HUDEP-2 (cell line): ENCODE data around the gene NCKIPSD.
A peak's percentile ranks its signal among the peaks of the same experiment; 100 is the strongest.

ENCODE experiments used
- DNase-seq, 76 experiments: peaks; one replicate each; lab custom pipeline; 2025; ENCODE audit not compliant: unreplicated experiment in 76 of 76; lab: John Stamatoyannopoulos, UW

Gene NCKIPSD

DNA sequence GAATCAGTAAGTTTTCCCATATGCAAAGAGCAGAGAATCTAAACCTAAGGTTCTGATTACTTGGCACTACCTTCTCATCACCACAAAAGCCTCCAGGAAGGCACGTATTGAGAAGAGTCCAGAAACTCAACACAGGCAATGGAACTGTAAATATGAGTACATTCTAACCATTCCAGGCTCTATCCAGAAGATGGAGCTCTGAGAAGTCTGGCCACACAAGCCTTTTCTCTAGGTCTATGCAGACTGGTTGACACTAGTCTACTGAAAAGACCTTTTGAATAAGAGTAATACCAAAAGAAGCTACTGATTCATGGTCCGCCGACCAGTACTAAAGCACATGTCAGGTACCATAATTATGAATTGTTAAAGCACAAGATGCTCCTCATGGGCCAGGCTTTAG, 12.2 kb upstream of the NCKIPSD start:
- DNase-seq = no peak

DNA sequence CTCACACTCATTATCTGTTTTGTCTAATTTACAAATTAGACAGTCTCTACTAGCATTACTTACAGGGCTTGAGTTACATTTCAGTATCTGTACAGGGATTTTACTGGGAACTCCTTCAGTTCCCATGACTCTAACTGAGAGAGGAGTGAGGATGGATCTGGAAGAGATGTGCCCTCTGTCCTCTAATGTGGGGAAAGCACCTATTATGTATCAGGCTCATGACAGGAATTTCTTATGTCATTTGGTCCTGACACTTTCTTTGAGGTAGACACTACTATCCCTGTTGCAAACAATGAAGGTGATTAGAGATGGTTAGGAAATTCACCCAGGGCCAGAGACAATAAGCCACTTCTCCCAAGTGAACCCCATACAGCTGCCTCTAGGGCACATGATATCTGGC, 10.9 kb upstream of the NCKIPSD start:
- no peak for DNase-seq

DNA sequence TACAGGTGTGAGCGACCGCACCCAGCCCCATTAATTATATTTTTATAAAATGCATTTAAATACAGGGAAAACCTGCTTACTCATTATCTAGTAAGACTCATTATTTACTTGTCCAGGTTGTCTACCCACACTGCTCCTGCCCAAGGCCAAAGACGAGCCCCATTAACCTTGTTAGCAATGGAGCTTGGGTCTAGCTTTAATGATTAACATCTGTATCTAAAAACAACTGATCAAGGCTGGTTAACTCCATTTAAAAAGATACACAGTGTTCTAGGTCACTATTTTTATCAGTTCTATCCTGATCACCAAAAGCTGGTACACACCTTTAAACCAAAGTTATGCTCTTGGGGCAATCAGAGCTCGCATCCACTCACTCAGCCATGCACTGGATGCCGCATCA, 10.4 kb upstream of the NCKIPSD start:
- DNase-seq = no peak

DNA sequence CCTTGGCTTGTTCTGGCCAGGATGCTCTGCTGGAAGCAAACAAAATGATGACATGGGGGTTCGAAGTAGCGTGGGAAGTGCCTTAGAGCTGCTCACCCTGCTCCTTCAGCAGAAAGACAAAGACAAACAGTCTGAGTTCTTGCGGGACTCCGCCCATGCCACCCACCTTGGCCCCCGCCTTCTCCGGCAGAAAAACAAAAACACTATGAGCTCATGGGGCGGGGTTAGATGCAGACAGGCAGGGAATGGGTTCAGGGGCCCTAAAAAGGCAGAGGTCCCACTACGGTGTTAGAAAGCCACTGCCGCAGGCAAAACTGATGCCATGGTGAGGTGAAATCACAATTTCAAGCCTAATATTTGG, 9.7 kb upstream of the NCKIPSD start:
- peak in 2 of 76 experiments; percentile 7 for DNase-seq

DNA sequence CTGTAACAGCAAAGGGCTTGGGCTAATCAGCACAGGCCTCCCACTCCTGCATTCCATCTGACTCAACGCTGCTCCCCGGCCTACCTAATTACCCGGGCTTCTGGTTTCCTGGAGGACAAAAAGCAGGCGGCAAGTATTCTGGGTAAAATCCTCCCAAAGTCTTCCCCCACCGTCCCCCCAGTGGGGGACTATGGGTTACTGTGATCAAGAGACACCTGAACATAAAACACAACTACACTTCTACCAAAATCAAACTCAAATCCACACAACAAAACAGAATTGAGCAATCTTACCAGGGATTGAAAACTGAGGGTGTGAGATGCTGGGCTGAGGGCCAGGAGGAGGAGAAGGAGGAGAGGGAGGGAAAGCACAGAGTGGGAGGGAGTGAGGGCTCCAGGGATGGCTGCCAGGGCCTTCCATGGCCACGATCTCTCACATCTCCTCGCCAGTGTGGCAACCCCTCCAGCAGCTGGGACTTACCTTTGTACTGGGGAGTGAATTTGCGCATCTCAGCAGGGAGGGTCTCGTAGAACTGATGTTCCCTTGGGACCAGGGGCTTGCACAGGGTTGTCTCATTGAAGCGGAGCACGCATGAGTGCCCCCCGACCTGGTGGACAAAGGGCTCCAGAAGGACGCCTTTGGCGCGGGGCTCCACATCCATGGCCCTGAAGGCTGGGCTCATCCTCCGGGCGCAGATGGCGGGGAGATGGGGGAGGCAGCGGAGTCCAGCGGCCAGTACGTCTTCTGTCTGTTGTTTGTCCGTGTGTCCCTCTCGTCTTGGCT, 9.1 kb upstream of the NCKIPSD start:
- DNase-seq = no peak

DNA sequence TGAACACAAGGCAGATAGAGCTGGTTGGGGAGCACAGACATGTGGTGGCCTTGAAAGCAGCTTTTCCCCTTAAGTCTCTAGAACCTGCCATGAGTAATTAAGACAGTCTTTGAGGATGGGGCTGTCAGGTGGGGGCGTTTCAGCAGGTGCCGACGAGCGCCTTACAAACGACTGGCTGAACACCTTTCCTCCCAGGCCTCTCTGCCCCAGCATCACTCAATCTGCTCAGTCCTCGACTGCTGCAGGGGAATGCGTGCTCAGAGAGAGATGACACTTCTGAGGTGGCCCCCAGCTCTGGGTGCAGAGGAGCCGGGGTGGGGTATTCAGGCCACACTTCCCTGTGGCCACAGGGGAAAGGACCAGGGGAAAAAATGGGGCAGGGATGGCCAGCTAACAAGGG, 8.1 kb upstream of the NCKIPSD start:
- DNase-seq = no peak

DNA sequence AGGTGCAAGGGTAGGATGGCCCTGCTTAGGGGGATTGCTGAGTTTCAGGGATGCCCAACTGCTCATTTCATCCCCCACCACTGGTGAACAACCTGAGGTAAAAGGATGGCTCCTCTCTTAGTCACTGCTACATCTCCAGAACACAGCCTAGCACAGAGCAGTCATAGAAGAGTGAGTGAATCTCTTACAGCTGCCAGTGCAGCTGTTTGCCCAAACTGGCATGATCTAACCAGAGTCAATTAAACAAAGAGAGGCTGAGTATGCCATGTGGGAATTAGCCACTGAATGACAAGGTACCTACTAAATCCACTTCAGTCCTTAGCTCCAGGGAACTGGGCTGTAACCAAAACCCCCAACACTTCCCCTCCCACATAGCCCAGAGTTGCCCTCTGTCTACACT, 6.8 kb upstream of the NCKIPSD start:
- no peak for DNase-seq

DNA sequence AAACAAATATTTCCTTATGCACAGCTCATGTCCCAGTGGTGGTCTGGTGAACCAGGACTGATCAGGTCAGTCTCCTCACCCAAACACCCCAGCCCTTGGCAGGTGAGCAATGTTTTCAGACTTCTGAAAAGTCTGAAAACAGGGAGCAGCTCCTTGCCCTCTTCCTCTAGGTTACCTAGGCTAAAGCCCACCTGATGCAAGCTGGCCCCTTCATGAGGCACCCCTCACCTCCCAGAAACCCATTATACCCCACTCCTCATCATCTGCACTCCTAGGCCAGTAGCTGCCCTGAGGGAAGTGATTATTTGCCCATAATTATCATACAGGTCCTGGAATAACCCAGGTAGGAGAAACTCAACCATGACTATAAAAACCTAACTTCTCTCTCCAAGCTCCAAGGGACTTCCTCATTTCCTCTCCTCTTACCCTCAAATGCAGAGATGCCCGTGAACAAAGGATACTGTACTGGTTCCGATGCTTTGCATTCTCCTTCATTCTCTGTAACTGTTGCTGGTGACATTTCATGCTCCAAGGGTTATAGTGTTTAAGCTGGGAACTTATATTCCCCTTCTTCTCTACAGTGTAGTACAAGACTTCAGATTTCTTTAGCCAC, 5.2 kb upstream of the NCKIPSD start:
- DNase-seq = no peak

DNA sequence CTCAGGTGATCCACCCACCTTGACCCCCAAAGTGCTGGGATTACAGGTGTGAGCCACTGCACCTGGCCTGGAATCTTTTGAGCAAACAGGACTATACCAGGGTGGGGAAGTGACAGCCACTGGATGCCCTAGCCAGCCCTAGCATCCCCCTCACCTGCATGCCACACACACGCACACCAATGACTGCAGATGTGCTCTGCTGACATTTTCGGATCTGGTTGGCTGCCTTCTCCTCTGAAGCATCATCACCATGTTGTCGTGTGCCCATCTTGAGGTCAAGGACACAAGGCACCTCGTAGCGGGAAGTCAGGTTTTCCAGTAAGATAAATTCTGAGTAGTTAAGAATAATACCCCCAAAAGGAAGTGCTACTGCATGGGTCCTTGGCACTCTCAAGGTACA, 3.7 kb upstream of the NCKIPSD start:
- no peak for DNase-seq

DNA sequence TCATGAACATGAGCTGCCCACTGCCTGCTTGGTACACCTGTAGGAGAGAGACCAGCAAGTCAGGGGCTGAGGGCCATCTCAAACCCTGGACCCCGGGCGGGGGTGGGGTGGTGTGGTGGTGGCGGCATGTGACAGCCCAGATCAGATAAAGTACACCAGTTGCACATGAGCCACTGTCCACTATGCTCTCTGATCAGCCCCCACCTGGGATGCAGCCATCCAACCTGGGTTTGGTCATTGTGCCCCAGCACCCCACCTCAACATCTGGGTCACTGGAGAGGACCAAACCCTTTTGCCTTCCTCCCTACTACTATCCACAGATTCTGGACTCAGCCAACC, 3.0 kb upstream of the NCKIPSD start:
- DNase-seq = no peak

DNA sequence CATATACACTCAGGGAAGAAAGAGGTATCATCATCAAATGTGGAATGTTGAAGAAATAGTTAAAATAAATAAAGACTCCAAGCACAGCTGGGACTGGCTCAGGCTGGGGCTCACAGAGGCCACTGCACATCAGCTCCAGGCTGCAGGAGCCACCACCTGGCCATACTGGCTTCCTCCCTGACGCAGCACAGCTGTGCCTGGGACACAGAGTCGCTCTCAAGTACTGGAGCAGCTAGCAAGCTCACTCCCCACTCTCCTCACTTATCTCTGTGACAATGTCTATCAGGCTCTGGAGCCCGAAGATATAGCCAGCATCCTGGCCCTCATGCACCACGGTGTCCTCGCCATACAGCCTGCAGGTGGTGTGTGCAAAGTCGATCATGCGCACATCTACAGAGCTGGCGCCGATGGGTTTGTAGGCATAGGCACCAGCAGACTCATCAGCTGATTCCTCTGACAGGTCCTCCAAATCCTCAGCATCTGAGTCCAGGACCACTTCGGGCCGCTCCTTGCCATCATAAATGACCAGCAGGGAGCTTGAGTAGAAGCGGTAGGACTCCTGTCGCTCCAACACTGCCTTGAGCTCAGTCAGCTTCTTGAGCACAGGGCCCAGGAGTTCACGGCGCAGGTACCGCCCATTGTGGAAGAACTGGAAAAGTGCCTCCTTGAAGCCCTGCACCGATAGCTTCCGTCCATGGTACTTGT, 2.5 kb upstream of the NCKIPSD start:
- DNase-seq = peak in 1 of 76 experiments; percentile 10

DNA sequence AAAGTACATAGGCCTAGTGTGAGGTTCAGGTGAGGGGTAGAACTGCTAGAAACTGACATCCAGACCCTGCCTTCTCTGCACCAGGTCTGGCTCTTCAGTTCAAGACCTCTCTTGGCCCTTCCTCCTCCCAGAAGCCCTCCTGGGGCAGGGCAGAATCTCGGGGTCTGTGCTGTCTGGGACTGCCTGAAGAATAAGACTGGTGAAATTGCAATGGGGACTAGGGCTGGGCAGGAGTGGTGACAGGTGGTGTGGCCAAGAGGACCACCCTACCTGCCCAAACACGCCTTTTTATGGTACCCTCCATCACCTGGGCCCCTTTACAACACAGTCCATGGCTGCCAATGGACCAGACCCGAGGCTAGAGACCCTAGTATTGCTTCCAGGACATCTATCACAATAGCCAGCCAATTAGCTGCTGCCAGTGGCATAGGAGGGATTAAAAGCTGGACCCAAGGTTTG, 1.5 kb upstream of the NCKIPSD start:
- no peak for DNase-seq

DNA sequence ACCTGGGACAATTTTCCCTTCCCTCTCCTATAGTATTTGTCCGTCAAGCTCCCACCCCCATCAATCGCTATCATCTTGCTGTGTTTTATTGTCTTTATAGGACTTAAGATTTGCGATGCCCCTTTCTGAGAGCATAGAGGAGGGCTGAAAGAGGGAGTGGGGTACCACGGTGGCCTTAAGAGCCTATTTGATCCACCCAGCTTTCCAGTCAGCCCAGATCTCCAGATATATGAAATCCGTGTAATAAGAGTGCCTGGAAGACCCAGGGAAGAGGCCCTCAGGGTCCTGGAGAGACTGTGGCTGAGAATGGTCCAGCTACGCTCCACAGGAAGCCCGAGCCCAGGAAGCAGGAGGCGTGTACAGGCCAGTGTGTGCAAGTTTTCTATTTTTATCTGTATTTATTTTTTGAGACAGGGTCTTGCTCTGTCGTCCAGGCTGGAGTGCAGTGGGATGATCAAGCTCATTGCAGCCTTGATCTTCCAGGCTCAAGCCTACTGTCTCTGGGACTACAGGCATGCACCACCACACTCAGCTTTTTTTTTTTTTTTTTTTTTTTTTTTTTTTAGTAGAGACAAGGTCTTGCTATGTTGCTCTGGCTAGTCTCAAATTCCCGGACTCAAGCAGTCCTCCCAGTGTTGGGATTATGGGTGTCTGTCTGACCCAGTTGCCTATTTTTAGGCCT, 964 bp upstream of the NCKIPSD start:
- no peak for DNase-seq

DNA sequence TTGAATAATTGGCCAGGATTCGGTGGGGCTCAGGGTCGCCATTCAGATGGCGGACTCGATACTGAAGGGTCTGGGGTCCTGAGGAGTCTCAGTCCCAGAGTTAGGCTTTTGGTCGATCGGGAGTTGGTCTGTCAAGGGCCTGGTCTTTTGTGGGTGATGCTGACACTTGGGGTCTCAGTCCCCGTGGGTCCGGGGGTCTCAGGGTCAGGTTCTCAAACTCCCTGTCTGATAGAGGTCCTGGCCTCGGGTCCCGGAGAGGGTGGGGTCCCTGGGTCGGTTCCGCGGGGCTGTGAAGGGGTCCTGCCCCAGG, 467 bp downstream of the NCKIPSD start:
- DNase-seq = no peak

DNA sequence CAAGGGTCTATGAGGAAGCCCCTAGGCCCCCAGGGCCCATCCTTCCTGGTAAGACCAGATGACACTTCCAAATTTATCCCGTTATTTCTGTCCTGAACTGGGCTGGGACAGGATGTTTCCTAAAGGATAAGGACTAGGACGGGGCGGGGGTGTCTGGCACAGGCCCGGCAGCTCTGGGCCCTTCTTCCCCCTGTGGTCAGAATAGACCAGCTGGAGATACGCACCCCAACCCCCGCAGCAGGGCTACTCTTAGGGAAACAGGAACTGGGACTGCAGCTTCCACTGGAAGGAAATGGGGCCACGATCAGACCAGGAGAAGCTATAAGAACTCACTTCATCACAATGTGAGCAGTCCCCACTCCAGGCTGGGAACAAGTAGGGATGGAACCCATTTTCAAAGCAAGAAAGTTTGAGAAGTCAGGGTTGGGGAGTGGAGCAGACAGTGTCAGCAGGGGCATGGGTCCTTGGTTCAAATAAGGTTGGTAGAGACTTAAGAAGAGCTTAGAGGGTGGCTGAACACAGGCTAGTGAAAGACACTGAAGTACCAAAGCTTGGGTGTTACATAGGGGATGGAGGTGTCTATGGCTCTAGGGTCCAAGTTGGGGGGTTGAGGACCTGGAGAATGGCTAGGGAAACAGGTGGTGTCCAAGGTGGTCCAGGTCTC, 1.1 kb downstream of the NCKIPSD start:
- peak in 1 of 76 experiments; percentile 17 for DNase-seq

DNA sequence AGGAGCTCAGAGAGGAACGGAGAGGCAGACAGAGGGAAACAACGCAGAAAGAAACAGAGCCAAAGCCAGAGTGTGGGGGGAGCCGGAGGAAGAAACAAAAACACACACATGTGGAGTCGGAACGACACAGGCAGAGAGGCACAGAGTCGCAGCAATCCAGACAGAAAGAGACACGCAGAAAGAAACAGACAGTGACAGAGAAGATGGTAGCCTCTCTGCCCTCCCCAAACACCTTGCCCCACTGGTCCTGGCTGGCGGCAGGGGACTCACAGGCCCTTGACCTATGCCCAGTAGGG, 1.7 kb downstream of the NCKIPSD start:
- DNase-seq = no peak

DNA sequence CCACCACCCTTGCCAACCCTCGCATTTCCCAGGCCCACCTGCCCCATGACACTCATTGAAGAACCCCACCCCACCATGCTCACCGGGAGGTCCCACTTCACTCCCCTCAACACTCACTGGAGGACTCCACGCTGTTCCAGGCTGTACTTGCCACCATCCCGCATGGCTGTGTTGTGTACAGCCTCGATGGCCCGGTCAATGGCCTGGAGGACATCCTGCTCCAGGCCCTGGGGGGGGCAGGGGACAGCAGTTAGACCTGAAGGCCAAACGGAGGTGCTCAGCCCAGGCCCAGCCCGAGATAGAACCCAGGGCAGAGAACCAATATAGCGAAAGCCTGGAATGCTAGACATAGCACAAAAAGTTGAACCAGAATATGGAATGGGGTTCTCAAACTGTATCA, 2.9 kb downstream of the NCKIPSD start:
- DNase-seq = no peak

DNA sequence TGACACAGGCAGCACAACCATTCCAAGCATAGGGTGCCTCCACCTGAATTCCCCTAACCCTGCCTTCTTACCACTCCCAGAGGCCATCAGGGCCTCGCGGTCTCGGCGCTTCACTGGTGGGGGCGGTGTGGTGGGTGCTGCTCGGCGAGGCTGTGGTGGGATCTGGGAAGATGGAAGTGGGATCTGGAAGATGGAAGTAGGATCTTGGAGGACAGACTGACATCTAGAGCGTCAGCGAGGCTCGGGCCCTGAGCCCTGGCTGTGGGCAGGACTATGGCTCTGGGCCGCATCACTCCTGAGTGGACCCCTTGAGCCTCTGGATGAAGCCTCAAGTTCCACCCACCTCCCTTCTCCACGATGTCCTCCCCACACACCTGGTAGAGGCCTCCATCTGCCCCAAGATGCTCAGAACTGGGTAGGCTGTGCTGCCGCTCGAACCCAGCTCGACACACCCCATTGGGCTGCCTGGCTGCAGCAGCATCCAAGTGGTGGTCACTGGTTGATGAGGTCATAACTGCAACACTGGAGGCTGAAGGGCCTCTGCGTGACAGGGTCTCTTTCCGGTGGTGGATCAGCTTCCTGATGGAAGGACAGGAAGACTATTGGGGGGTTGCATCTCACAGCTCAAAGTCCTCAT, 3.6 kb downstream of the NCKIPSD start:
- no peak for DNase-seq

DNA sequence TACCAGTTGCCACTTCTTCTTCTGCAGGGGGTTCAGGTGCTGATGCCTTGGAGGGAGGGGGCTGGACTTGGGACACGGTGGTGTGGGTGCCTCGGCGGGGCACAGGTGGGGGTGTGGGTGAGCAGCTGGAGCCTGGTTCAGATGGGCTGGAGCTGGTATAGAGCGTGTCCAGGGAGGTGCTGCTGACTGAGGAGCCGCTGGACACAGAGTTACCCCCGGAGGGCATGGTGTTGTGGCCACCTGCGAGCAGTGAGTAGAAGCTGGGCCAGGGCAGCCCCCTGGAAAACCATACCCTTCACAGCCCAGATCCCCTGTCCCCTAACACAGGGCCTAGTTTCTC, 4.2 kb downstream of the NCKIPSD start:
- no peak for DNase-seq

DNA sequence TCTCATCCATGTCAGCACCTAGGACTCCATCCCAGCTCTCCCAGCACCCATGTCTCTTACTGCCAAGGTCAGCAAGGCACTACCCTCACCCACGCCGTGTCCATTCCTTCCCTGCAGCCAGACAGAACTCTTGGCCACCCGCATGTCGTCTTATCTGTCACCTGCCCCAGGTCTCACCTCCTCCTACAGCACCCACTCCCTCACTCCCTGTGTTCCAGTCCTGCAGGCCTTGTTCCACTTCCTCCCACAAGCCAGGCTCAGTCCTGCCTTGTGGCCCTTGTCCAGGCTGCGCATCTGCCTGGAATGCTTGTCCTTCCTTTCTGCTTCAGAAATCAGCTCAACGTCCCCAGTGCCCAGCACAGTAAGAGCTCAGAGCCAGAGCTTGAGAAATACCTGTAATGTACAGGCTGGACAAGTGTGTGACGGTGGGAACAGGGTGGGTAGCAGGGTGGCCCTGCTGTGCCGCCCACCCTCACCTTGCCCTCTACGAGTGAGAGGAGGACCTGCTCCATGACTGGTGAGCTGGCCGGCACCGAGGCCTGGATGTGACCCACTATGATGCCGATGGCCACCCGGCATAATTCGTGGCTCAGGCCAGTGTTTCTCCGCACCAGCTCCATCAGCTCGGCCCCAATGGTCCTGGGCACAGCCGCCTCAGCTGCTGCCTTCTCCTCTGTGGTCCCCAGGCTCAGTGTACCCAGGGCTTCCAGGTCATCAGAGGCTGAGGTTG, 4.7 kb downstream of the NCKIPSD start:
- DNase-seq = no peak
